Kidney epithelial cell (primary cell): ENCODE measurements around the gene EMC8. TPM values are rescaled to one million over a fixed set of nuclear protein-coding genes. Genes with fewer than 3 reads are reported as not detected.

Experiments
- DNase-seq: peaks from one replicate; pipeline ENCODE4 v3.0.0-alpha.2; 2010; ENCODE audit warnings: low read depth
- H3K27me3 ChIP-seq: 2 replicates; pipeline ENCODE4 v1.6.0; 2011; ENCODE audit warnings: low read length; ENCODE audit not compliant: control insufficient read depth, insufficient read depth
- H3K36me3 ChIP-seq: 2 replicates; pipeline ENCODE4 v1.5.1; 2011; ENCODE audit warnings: low read length; ENCODE audit not compliant: control insufficient read depth, insufficient read depth
- H3K4me3 ChIP-seq: 2 replicates; pipeline ENCODE4 v1.5.1; 2011; ENCODE audit warnings: low read depth, mild to moderate bottlenecking, control low read depth, low read length
- CTCF ChIP-seq: IDR thresholded peaks from 2 replicates; pipeline ENCODE4 v1.5.1; 2011; ENCODE audit warnings: mild to moderate bottlenecking, moderate library complexity, low read length, control low read depth, inconsistent platforms; ENCODE audit not compliant: insufficient read depth, poor library complexity, severe bottlenecking
- total RNA-seq: library from RNA; depleted of rRNA; stranded (reverse); fragments of >200 nt; gene quantifications from 2 replicates; pipeline ENCODE4 v1.2.3, GENCODE V29; 2015

The EMC8 gene
- 51.8 and 60.7 TPM in 2 replicates for total RNA-seq

- H3K4me3 ChIP-seq, result peak within 1 kb of the TSS; percentile 99
- H3K27me3 ChIP-seq, result no peaks in the 10 kb centered on the region
- peak; percentile 61 for DNase-seq
- peaks cover 5% of the 10 kb centered on the region for H3K36me3 ChIP-seq
- TF ChIP-seq CTCF, result no peak
These were observed at the start of gene EMC8, which contains the start of gene COX4I1 for GRCh38 chr16:85799497-85800320. Gene EMC8, minus strand, starts transcription at chr16:85799544. Its CDS starts 249 bp downstream, at chr16:85799295. Gene COX4I1, plus strand, starts transcription at chr16:85799695. Its CDS starts 1,511 bp downstream, at chr16:85801206.

GRCh38 chr16:85848986-85849385 is 49.6 kb upstream of the EMC8 start:
- Histone ChIP-seq H3K4me3 (no peak overlapping the region), H3K27me3 (peaks cover 5% of the 10 kb centered on the region), H3K36me3 (no peaks in the 10 kb centered on the region)
- no peak for DNase-seq
- no peak for TF ChIP-seq CTCF

GRCh38 chr16:85847681-85848601 is 48.6 kb upstream of the EMC8 start:
- no peak for TF ChIP-seq CTCF
- Histone ChIP-seq H3K36me3 (no peaks in the 10 kb centered on the region), H3K4me3 (no peak overlapping the region), H3K27me3 (peaks cover 5% of the 10 kb centered on the region)
- no peak for DNase-seq

GRCh38 chr16:85847036-85847435 is 47.7 kb upstream of the EMC8 start:
- TF ChIP-seq CTCF, result no peak
- Histone ChIP-seq H3K4me3 (no peak overlapping the region), H3K27me3 (peaks cover 5% of the 10 kb centered on the region), H3K36me3 (no peaks in the 10 kb centered on the region)
- DNase-seq, result no peak

- Histone ChIP-seq H3K4me3 (no peak overlapping the region), H3K27me3 (peaks cover 5% of the 10 kb centered on the region), H3K36me3 (no peaks in the 10 kb centered on the region)
- no peak for DNase-seq
- no peak for TF ChIP-seq CTCF
These were observed 47.1 kb upstream of the EMC8 start for GRCh38 chr16:85846461-85846860.
